Measurements from ENCODE around the gene WDR76.
A peak's percentile ranks its signal among the peaks of the same experiment; 100 is the strongest.

Gene WDR76

DNA sequence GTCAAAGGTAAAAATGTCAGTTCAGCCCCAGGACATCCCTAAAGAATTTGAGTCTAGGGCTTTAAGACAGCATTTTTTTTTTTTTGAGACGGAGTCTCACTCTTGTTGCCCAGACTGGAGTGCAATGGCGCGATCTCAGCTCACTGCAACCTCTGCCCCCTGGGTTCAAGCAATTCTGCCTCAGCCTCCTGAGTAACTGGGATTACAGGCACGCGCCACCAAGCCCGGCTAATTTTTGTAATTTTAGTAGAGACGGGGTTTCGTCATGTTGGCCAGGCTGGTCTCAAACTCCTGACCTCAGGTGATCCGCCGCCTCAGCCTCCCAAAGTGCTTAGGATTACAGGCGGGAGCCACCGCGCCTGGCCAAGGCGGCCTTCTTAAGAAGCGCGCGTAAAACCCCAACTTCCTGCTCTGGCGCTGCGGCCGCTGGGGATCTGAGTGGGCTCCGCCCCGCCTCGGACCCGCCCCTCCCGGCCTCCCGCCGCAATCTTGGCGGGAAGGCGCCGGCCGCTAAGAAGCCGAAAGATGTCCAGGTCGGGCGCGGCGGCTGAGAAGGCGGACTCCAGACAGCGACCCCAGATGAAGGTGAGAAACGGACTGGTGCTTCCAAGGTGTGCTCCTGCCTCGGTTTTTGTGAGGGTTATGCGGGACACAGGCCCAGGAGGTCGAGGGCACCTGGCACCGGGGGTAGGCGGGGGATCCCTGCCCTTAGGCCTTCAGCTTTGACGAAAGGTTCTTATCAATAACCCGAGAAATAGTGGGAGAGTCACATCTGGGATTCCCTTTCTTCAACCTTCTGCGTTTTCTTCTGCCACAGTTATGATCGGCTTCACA, at the start of gene WDR76:
Gene WDR76, plus strand, starts transcription at position 495 of the 834 bp plus-strand sequence. Its CDS starts 31 bp downstream, at position 526.
- H3K4me3 Mint-ChIP-seq, result peak within 1 kb of the TSS; percentile 91
- peak; percentile 67 to 87 for DNase-seq (ENCODE audit: low spot score in 2 of 2)
- H3K9me3 Mint-ChIP-seq, result no peaks in the 10 kb centered on the region
- H3K36me3 Mint-ChIP-seq, result peaks cover 63% of the 10 kb centered on the region
- peak; percentile 83 for ATAC-seq
- peaks cover 52% of the 10 kb centered on the region for H3K4me1 Mint-ChIP-seq
- peak within 1 kb of the TSS; percentile 96 for H3K27ac Mint-ChIP-seq

DNA sequence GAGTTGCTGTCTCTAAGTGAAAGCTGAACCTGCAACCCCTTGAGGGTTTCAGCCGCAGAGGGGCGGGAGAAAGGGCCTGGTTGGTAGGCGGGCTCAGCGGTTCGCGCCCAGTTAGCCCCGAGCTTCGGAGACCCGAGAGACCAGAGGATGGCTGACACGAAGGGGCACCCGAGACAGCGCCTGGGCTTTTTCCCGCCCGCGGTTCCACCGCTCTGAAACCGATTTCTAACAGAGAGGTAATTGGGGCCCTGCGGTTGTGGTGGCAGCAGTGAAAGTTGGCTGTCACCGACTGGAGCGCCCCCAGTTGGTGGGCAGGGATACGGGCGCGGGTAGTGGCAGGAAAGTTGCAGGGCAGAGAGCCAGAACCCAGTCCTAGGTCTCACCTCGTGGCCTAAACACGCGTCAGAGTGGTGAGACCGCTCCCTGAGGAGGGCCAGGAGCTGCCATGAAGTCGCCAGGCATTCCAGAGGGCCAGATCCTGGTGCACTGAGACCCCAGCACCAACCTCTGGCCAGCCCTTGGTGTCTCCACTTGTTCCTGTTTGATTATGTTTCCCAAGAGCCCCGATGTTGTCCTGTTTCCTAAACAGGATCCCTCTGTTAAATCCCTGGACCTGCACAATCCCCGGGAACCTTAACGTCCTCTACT, 49.4 kb upstream of the WDR76 start:
- Mint-ChIP-seq H3K9me3 (no peaks in the 10 kb centered on the region), H3K4me3 (peak overlapping the region; percentile 82), H3K36me3 (peaks cover 40% of the 10 kb centered on the region), H3K4me1 (peaks cover 24% of the 10 kb centered on the region), H3K27ac (peak overlapping the region; percentile 83)
- ATAC-seq, result peak; percentile 86
- DNase-seq (ENCODE audit: low spot score in 2 of 2), result peak; percentile 64 to 89

DNA sequence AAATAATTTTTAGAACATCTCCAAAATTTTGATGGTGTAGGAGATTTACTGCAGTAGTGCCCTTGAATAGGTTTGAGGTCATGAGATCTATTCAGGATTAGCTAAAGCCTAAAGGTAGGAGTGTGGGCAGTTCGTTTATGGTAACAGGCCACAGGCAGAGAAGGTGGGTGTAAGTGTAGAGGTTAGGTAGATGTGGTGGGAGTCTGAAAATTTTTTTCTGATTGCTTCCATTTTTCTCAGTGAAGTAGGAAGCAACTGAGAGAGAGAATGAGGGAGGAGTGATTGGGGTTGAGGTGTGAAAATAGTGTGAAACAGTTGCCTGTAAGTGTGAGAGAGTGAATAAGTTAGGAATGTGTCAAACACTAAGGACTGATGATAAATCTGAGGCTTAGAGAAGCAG, 47.8 kb upstream of the WDR76 start:
- DNase-seq (ENCODE audit: low spot score in 2 of 2), result no peak
- Mint-ChIP-seq H3K27ac (no peak overlapping the region), H3K36me3 (peaks cover 23% of the 10 kb centered on the region), H3K9me3 (no peaks in the 10 kb centered on the region), H3K4me3 (no peak overlapping the region), H3K4me1 (peaks cover 24% of the 10 kb centered on the region)
- no peak for ATAC-seq

DNA sequence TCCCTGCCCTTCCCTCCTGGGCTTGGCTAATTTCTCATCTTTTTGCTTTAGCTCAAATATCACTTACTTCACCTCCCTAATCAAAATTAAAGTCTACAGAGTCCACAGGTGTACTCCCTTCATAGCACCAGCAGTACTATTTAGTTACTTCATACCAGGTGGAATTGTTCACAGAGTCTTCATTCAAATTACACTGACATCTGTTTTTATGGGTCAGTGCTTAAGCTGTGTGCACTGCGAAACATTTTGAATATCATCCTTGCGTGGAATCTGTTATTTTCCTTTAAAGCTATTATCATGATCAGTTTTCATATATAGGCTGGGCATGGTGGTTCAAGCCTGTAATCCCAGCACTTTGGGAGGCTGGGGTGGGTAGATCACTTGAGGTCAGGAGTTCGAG, 37.4 kb upstream of the WDR76 start:
- Mint-ChIP-seq H3K36me3 (peaks cover 27% of the 10 kb centered on the region), H3K4me1 (peaks cover 16% of the 10 kb centered on the region), H3K27ac (no peak overlapping the region), H3K4me3 (no peak overlapping the region), H3K9me3 (no peaks in the 10 kb centered on the region)
- DNase-seq (ENCODE audit: low spot score in 2 of 2), result no peak
- ATAC-seq, result no peak

DNA sequence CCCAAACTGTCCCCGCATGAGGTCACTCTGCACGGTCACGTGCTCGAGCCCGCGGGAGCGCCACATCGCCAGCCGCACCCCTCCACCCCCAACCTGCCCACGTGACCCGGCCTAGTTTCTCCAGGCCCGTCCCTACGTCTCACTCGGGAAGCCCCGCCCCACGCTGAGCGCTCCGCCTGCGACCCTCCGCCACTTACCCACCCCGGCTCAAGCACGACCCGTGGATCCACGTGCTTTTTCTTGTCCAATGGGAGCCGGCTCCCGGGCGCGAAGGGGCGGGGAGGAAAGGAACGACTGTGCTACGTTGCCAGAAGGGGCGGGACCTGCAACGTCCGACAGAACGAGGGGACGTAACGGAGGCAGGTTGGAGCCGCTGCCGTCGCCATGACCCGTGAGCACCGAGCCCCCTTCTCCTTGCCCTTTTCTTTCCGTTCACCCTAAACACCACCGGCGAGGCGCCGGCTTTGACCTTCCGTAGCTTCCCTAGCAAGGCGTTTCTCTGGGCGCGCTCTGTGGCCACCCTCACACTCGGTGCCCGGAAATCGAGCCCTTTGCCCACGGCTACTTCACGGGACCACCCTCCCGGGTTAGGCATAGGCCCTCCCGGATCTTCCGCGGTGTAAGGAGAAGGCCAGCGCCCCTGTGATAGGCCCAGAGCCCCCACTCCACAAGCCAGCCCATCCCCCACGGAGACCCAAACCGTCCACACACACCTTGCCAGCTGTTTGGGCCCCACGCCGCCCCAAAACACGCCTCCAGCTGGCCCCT, 34.6 kb upstream of the WDR76 start, which contains the start of gene SERF2:
Gene SERF2, plus strand, starts transcription at position 328 of the 768 bp plus-strand sequence. Its CDS starts 57 bp downstream, at position 385.
- peak within 1 kb of the TSS; percentile 99 for H3K27ac Mint-ChIP-seq
- H3K36me3 Mint-ChIP-seq, result peaks cover 55% of the 10 kb centered on the region
- DNase-seq (ENCODE audit: low spot score in 2 of 2) (peak; percentile 94 to 99), ATAC-seq (peak; percentile 94)
- H3K4me3 Mint-ChIP-seq, result peak within 1 kb of the TSS; percentile 98
- no peaks in the 10 kb centered on the region for H3K9me3 Mint-ChIP-seq
- H3K4me1 Mint-ChIP-seq, result peaks cover 40% of the 10 kb centered on the region

DNA sequence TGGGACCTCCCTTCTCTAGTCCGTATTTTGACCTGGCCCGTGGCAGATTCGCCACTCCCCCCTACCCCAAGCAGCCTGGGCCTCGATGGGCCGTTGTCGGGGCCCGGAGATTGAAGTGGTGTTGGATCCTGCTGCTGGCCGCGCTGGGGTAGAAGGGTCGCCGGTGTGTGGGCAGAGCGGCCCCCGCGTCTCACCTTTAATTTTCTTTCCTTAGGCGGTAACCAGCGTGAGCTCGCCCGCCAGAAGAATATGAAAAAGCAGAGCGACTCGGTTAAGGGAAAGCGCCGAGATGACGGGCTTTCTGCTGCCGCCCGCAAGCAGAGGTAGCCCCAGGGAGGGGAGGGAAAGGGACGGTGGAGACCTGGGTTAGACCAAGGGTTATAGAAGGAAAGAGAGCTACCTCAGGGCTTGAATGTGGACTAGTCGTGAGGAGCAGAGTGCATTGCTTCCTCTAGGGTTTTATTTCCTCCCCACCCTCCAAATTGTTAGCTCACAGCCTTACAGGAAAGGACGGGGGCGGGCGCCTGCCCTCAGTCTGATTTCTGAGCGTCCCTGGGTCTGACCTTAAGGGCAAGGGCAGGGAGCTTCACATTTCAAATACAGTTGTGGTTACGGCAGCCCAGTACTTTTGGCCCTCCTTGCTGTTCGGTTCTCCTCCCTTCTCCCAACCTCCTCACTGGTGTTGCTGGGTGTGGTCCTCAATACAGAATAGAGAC, 33.9 kb upstream of the WDR76 start:
- ATAC-seq (peak; percentile 0), DNase-seq (ENCODE audit: low spot score in 2 of 2) (no peak)
- H3K4me1 Mint-ChIP-seq, result peaks cover 40% of the 10 kb centered on the region
- H3K36me3 Mint-ChIP-seq, result peaks cover 62% of the 10 kb centered on the region
- H3K4me3 Mint-ChIP-seq, result peak overlapping the region; percentile 98
- no peaks in the 10 kb centered on the region for H3K9me3 Mint-ChIP-seq
- peak overlapping the region; percentile 99 for H3K27ac Mint-ChIP-seq

DNA sequence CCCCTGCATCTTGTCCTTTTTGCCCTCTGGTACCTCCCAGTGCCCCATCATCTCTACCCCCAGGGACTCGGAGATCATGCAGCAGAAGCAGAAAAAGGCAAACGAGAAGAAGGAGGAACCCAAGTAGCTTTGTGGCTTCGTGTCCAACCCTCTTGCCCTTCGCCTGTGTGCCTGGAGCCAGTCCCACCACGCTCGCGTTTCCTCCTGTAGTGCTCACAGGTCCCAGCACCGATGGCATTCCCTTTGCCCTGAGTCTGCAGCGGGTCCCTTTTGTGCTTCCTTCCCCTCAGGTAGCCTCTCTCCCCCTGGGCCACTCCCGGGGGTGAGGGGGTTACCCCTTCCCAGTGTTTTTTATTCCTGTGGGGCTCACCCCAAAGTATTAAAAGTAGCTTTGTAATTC, 33.2 kb upstream of the WDR76 start:
- H3K9me3 Mint-ChIP-seq, result no peaks in the 10 kb centered on the region
- peak overlapping the region; percentile 99 for H3K27ac Mint-ChIP-seq
- H3K4me1 Mint-ChIP-seq, result peaks cover 47% of the 10 kb centered on the region
- peaks cover 69% of the 10 kb centered on the region for H3K36me3 Mint-ChIP-seq
- H3K4me3 Mint-ChIP-seq, result peak overlapping the region; percentile 98
- ATAC-seq, result no peak
- no peak for DNase-seq (ENCODE audit: low spot score in 2 of 2)

DNA sequence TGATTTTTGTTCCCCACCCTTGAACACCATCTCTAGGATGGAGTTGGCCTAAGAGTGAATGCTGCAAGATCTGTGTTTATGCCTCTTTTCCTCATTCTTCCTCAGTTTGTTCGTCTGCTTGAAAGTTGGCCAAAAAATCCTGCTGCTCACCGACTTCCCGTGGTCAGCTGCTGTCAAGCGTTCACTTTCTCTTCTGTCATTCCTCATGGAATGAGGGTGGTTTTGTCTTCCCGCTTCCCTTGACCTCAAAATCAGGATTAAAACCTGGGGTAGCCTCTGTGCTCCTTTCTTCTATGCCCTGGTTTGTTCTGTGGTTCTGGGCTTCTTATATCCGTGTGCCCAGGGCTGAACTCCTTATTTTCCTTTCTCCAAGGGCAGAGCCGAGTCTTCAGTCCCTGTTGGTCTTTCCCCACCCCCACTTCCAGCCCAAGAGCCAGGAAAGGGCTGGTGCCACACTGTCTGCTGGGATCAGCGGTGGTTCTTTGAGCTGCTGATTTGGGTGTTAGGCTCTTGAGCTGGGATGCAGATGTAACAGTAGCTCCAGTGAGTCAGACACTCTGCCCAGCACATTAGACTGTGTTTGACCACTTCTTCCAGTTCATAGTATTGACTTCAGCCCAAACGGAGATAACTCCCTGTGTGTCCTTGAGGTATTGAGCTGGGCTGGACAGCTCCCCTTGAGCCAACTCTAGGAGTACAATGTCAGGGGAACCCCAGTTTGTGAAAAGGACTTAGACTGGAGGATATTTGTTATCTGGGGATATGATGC, 32.3 kb upstream of the WDR76 start:
- no peaks in the 10 kb centered on the region for H3K9me3 Mint-ChIP-seq
- H3K4me3 Mint-ChIP-seq, result peak overlapping the region; percentile 98
- peaks cover 55% of the 10 kb centered on the region for H3K4me1 Mint-ChIP-seq
- H3K36me3 Mint-ChIP-seq, result peaks cover 76% of the 10 kb centered on the region
- DNase-seq (ENCODE audit: low spot score in 2 of 2), result no peak
- no peak for ATAC-seq
- H3K27ac Mint-ChIP-seq, result peak overlapping the region; percentile 99

DNA sequence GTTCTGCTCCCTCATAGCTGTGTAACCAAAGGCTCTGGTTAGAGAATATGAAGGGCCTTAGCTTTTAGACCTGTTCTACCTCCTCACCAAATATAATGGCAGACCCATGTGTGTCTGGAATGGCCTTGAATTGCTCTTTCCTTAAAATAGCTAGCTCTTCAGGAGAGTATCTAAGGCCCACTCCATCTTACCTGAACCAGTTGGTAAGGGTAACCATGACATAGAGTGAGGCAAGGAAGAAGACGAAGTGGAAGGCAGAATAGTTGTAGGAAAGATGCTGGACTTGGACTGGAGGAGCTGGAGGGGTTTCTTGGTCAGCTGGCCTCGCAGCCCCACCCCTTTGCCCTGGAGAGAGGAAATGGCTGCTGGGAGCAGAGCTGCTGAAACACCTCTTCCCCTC, 31.6 kb upstream of the WDR76 start:
- H3K4me1 Mint-ChIP-seq, result peaks cover 62% of the 10 kb centered on the region
- ATAC-seq (no peak), DNase-seq (ENCODE audit: low spot score in 2 of 2) (no peak)
- H3K36me3 Mint-ChIP-seq, result peaks cover 84% of the 10 kb centered on the region
- H3K4me3 Mint-ChIP-seq, result no peak overlapping the region
- peak overlapping the region; percentile 99 for H3K27ac Mint-ChIP-seq
- no peaks in the 10 kb centered on the region for H3K9me3 Mint-ChIP-seq

DNA sequence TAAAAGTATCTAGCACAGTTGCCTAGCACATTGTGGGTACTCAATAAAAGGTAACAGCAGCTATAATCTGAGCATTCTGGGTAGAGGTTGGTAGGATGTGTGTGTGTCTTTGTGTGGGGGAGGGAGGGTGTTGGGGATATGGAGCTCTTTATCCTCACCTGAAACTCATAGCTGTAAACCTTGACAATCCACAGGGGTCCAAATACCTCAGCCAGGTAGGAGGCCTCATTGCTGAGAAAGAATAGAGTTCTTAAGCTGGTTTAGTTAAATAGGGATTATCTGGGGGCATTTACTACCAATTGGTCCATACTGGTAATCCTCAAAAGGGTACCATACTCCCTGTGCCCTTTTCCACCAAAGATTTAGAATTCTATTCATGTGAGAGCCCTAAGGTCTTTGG, 30.8 kb upstream of the WDR76 start:
- H3K27ac Mint-ChIP-seq, result peak overlapping the region; percentile 99
- ATAC-seq (no peak), DNase-seq (ENCODE audit: low spot score in 2 of 2) (no peak)
- no peaks in the 10 kb centered on the region for H3K9me3 Mint-ChIP-seq
- H3K4me3 Mint-ChIP-seq, result no peak overlapping the region
- peaks cover 92% of the 10 kb centered on the region for H3K36me3 Mint-ChIP-seq
- peaks cover 69% of the 10 kb centered on the region for H3K4me1 Mint-ChIP-seq

DNA sequence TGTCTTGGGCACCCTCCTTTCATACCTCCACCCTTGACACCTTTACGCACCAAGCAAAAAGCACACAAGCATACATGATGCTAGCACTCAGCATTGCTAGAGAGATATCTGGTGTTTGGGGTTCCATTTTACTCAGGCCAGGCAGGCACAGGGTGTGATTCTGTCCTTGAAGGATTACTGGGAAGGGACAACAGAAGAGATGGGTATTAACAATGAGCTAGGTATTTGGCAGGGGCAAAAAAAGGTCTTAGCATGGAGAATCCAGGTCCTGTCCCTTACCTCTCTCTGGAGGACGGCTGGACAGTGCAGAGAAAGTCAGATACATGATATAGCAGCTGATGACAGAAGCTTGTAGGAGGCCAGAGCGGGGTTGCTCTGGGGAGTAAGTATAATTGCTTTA, 30.2 kb upstream of the WDR76 start:
- no peak for DNase-seq (ENCODE audit: low spot score in 2 of 2)
- Mint-ChIP-seq H3K27ac (no peak overlapping the region), H3K4me3 (no peak overlapping the region), H3K9me3 (no peaks in the 10 kb centered on the region), H3K36me3 (peaks cover 98% of the 10 kb centered on the region), H3K4me1 (peaks cover 75% of the 10 kb centered on the region)
- no peak for ATAC-seq

DNA sequence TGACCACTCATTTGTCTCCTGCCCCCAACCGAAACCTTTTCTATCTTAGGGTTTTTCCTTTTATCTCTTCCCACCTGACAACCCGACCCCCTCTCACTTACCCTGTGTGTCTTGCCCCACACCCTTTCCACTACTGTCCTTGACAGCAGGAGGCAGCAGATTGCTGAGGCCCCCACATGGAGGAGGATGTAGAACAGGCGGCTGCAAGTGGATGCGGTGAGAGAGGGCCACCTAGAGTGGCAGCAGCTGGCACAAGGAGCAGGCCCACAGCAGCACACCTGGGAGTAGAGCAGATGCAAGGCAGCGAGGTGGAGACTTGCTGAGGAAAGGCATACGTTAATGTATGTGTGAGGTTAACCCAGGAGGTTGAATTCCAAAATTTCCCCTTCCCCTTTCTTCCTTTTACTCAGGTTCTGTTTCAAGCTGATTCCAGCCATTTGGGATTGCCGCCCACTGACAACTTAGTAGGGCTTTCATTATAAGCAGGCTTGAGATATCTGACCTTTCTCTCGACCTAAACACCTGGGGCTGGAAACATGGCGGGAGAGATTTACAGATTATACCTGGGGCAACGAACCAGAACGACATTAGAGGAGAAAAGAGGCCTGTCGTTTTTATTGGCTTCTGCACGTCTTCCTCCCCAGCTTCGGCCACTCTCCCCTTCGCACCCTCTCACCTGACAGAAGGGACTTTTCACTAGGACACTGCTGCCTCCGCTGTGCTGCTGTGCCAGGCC, 27.4 kb upstream of the WDR76 start:
- ATAC-seq (no peak), DNase-seq (ENCODE audit: low spot score in 2 of 2) (no peak)
- Mint-ChIP-seq H3K27ac (peak overlapping the region; percentile 96), H3K36me3 (peaks cover 99% of the 10 kb centered on the region), H3K4me3 (peak overlapping the region; percentile 92), H3K4me1 (peaks cover 62% of the 10 kb centered on the region), H3K9me3 (no peaks in the 10 kb centered on the region)

DNA sequence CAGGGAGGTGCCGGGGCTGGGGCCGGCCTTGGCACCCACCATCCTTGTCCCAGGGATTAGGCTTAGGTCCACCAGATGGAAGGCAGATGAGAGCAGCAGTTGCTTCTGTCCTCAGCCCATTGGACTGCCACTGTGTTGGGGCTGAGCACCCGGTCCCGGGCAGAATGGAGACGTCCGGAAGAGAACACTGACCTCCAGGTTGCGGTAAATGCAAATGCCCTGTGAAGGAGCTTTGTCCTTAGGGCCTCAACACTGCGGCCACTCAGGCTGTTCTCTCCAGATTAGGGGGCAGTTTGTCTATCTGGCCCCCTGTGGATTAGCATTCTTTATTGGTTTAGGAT, 26.9 kb upstream of the WDR76 start, which contains the start of gene SERINC4:
Gene SERINC4, minus strand, starts transcription at position 276 of the 341 bp plus-strand sequence. Its CDS starts 234 bp downstream, at position 42.
- H3K4me3 Mint-ChIP-seq, result peak within 1 kb of the TSS; percentile 92
- no peaks in the 10 kb centered on the region for H3K9me3 Mint-ChIP-seq
- no peak for DNase-seq (ENCODE audit: low spot score in 2 of 2)
- ATAC-seq, result no peak
- H3K4me1 Mint-ChIP-seq, result peaks cover 57% of the 10 kb centered on the region
- peaks cover 99% of the 10 kb centered on the region for H3K36me3 Mint-ChIP-seq
- H3K27ac Mint-ChIP-seq, result peak within 1 kb of the TSS; percentile 96
